Stimulated activated naive CD8-positive, alpha-beta T cell treated with anti-CD3 and anti-CD28 coated beads, Interleukin-15, amount 100 ng/mL, for 72 hours (primary cell): ENCODE measurements around the gene GYPE.
"Not testable (repeated sequence)": the region's sequence is repeated elsewhere in the genome, so short reads cannot be mapped to it uniquely, and the experiment has no call there.

ENCODE experiments used
- ATAC-seq: fragments of 150-1000 bp; cut with Tn5 transposase; 2 replicates; pipeline ENCODE4 v1.10.0; 2021; ENCODE audit warnings: mild to moderate bottlenecking, moderate library complexity
- DNase-seq, 2 donors: peaks; one replicate each; pipeline ENCODE4 v3.0.0; 2021 to 2022
- H3K27ac Mint-ChIP-seq, 2 donors: one replicate each; pipeline ENCODE4 v1.8.0; 2022; ENCODE audit warnings: mild to moderate bottlenecking in 2 of 2, mixed read lengths in 2 of 2, moderate library complexity in 2 of 2
- H3K27me3 Mint-ChIP-seq: one replicate; pipeline ENCODE4 v1.8.0; 2022; ENCODE audit warnings: mixed read lengths
- H3K4me1 Mint-ChIP-seq: one replicate; pipeline ENCODE4 v1.8.0; 2022; ENCODE audit warnings: mild to moderate bottlenecking, mixed read lengths
- H3K4me3 Mint-ChIP-seq, 2 donors: one replicate each; pipeline ENCODE4 v1.8.0; 2022; ENCODE audit warnings: mild to moderate bottlenecking in 2 of 2, mixed read lengths in 2 of 2, moderate library complexity in 1 of 2
- H3K9me3 Mint-ChIP-seq, 2 donors: one replicate each; pipeline ENCODE4 v1.8.0; 2022; ENCODE audit warnings: mixed read lengths in 2 of 2

GYPE gene

DNA sequence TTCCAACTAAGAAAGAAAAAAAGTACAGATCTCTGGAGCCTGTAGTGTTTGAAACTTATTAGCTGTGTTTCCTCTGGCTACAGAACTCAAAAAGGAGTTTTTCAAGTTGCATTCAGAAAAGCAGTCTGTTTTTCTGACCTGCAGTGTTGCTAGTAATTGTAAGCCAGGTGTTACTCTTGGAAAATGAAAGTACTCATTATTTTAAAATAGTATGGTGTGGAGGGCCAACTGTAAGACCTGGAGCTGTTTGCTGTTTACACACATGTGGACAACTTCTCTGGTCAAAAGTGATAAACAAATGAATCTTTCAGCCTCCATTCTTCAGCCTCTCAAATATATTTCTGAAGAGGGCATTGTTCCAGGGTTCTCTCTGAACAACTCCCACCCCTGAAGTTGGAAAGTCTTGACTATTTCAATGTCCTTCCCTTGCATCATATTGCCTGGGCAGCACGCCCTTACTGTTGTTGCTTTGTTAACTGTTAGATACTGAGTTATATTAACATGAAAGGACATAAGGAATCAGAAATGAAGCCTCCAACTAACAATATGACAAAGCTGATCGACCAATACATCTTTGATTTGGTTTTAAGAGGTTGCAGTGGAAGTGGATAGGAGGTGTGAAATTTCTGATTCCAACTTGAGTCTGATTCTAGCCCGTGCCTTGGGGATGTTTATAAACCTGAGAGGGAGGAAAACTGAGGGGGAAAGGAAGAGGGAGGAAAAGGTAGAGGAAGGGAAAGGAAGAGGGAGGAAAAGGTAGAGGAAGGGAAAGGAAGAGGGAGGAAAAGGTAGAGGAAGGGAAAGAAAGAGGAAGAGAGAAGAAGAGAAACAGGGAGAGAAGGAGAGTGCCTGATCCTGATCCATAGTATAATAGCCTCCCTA lies 62.5 kb downstream of the GYPE start:
- not testable (repeated sequence) for H3K4me3 Mint-ChIP-seq, H3K4me1 Mint-ChIP-seq, H3K27me3 Mint-ChIP-seq, ATAC-seq, DNase-seq, H3K27ac Mint-ChIP-seq, H3K9me3 Mint-ChIP-seq

DNA sequence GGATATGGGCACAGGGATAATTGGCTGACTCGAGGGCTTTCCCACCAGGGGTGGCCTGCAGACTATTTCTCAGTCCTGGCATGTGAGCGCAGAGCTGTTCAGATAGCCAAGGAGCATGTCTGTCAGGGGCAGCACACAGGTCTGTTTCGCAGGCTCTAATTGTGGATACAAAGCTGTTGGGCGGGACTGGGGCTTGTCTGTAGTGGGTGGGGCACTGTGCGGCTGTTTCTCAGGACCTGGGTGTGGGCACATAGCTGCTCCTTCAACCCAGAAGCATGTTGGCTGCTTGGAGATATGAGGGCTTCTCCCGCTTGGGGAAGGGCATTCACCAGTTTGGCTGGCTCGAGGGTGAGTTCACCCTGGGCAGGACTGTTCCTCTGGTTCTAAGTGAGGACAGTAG lies 65.9 kb downstream of the GYPE start:
- not testable (repeated sequence) for H3K4me3 Mint-ChIP-seq, H3K27ac Mint-ChIP-seq, H3K4me1 Mint-ChIP-seq, ATAC-seq, DNase-seq, H3K27me3 Mint-ChIP-seq, H3K9me3 Mint-ChIP-seq

GRCh38 chr4:143834196-143834595 lies 71.2 kb downstream of the GYPE start:
- not testable (repeated sequence) for H3K4me1 Mint-ChIP-seq, H3K27ac Mint-ChIP-seq, H3K27me3 Mint-ChIP-seq, DNase-seq, H3K4me3 Mint-ChIP-seq, ATAC-seq
- peaks cover 11% of the 10 kb centered on the region in 2 donors for H3K9me3 Mint-ChIP-seq

DNA sequence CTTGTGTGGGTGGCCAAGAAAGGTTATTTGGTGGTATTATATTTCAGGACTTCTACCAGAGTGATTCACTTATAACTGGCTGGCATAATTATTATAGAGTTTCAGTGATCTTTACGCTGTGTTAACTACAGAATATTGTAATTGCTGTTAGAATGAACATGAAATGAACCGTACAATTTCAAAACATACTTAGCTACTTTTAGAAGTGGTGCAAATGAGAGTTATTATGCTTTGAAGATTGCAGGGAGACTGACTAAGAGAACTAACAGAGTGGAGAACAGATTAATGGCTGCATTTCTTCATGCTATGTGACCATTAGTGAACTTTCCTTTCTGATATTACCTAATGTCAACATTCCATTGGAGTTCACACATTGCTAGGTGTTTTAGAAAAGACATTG lies 71.7 kb downstream of the GYPE start:
- not testable (repeated sequence) for DNase-seq, H3K4me1 Mint-ChIP-seq, H3K27me3 Mint-ChIP-seq, ATAC-seq, H3K4me3 Mint-ChIP-seq, H3K27ac Mint-ChIP-seq
- peaks cover 11% of the 10 kb centered on the region in 2 donors for H3K9me3 Mint-ChIP-seq

DNA sequence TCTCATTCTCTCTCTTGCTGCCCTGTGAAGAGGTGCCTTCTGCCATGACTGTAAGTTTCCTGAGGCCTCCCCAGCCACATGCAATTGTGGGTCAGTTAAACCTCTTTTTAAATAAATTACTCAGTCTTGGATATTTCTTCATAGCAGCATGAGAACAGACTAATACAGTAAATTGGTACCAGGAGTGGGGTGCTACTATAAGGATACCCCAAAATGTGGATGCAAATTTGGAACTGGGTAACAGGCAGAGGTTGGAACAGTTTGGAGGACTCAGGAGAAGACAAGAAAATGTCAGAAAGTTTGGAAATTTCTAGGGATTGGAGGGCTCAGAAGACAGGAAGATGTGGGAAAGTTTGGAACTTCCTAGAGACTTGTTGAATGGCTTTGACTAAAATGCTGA lies 74.8 kb downstream of the GYPE start:
- not testable (repeated sequence) for H3K27ac Mint-ChIP-seq, H3K4me3 Mint-ChIP-seq, ATAC-seq, H3K27me3 Mint-ChIP-seq, DNase-seq, H3K4me1 Mint-ChIP-seq
- peaks cover 16 to 18% of the 10 kb centered on the region in 2 donors for H3K9me3 Mint-ChIP-seq

DNA sequence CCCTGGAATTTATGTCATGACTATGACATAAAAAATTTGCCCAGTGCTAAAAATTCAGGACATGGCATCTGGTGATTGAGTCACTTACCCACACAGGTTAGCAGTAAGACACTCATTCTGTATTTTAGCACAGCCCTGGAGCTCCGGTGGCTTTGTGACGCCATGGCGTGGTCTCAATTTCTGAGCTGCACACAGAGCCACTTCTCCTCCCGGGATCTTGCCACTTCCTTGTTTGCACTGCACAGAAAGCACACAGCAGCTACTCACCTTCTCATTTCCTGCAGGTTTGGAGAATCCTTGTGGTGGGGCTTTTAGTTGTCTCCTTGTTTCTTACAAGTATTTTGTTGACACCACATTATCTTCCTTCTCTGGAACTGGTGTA lies 76.1 kb downstream of the GYPE start:
- H3K27ac Mint-ChIP-seq, H3K4me1 Mint-ChIP-seq, H3K27me3 Mint-ChIP-seq, ATAC-seq, H3K4me3 Mint-ChIP-seq, DNase-seq: not testable (repeated sequence)
- peaks cover 11 to 18% of the 10 kb centered on the region in 2 donors for H3K9me3 Mint-ChIP-seq
